Measurements from ENCODE around the gene PDZD2. TPM values are rescaled to one million over a fixed set of nuclear protein-coding genes. Genes with fewer than 3 reads are reported as not detected.
A peak's percentile ranks its signal among the peaks of the same experiment; 100 is the strongest.

The PDZD2 gene
- total and polyA plus RNA-seq, 2 experiments from 2014 or later: 8.3 to 16.9 TPM

DNA sequence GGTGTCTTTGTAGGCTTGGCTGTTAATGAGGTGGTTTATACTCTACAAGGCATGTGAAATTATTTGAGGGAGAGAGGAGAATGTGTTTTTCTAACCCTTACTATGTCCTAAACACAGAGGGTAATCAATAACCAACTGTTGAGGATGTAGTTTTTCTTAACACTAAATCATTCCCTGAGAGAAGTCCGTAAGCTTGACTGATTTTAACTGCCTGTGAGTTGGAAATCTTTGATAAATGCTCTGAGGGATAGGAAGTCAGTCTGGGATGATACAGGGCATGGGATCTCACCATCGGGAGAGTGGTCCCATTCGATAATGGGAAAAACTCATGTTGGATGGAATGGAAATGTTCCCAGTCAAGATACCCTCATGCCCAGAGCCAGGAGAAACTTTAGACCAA, 249.6 kb downstream of the PDZD2 start:
- Mint-ChIP-seq H3K27me3 (ENCODE audit: insufficient read depth, low read depth, poor library complexity) (peaks cover 14% of the 10 kb centered on the region), H3K9me3 (no peaks in the 10 kb centered on the region; the same call in 2 of the 3 replicates), H3K4me3 (no peak overlapping the region), H3K4me1 (peaks cover 33% of the 10 kb centered on the region), H3K27ac (no peak overlapping the region), H3K36me3 (ENCODE audit: low read depth) (no peaks in the 10 kb centered on the region)
- no peak overlapping the region for H3K4me2 ChIP-seq
- peaks cover 19% of the 10 kb centered on the region for H3K79me2 ChIP-seq (replicated peaks; ENCODE audit: insufficient read depth)
- no peak for DNase-seq (ENCODE audit: low spot score)
- H4K20me1 ChIP-seq (replicated peaks; ENCODE audit: insufficient read depth): no peaks in the 10 kb centered on the region
- no peaks in the 10 kb centered on the region for H3K9me2 ChIP-seq (ENCODE audit: insufficient read depth)
- H3K27ac ChIP-seq (ENCODE audit: low read depth): no peak overlapping the region; the same call in 1 of the 2 replicates
- H3K27me3 ChIP-seq (ENCODE audit: insufficient read depth): no peaks in the 10 kb centered on the region
- no peaks in the 10 kb centered on the region for H3F3A ChIP-seq (replicated peaks; ENCODE audit: low read depth)
- no peak overlapping the region for H3K4me3 ChIP-seq
- TF ChIP-seq ZNF114 (CRISPR knock-in tag; IDR thresholded peaks at IDR 0.05) (no peak), ZNF331 (CRISPR knock-in tag; IDR thresholded peaks at IDR 0.05; ENCODE audit: low read depth) (no peak)
- no peaks in the 10 kb centered on the region for H3K36me3 ChIP-seq (ENCODE audit: insufficient read depth)
- no peak for ATAC-seq
- H3K4me1 ChIP-seq (ENCODE audit: insufficient read depth): peaks cover 25% of the 10 kb centered on the region
- no peak overlapping the region for H2AFZ ChIP-seq

DNA sequence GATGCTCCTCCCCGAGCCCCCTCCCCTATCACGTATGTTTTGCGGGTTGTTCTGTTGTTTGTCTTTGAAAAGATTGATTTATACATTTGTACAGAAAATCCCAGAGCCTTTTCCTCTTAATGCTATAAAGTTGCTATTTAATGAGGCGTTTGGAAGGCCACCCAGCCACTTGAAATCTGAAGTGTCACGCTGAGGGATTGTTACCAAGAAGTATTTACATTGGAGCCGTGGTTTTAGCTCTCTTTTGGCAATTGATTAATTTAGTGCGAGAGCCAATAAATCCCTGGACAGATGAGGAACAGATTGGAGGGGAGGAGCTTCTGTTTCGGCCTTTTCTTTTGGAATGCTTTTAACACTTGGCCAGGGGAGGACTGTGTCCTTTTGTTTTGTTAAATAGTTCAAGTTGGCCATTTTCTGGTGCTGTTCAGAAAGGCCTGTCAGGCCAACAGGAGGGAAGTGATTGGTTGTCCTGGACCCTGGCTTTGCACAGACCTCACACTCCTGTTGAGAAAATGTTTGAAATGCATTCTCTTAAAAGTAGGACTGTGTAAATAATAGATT, 250.2 kb downstream of the PDZD2 start:
- H3K4me2 ChIP-seq: 0 out of 2 replicates have a peak overlapping the region, but pooled peaks have one; percentile 0
- H3F3A ChIP-seq (replicated peaks; ENCODE audit: low read depth): no peaks in the 10 kb centered on the region
- H3K4me1 Mint-ChIP-seq: peaks cover 33% of the 10 kb centered on the region
- no peaks in the 10 kb centered on the region for H3K9me2 ChIP-seq (ENCODE audit: insufficient read depth)
- H3K4me1 ChIP-seq (ENCODE audit: insufficient read depth): peaks cover 25% of the 10 kb centered on the region
- H3K9me3 Mint-ChIP-seq: no peaks in the 10 kb centered on the region; the same call in 2 of the 3 replicates
- H4K20me1 ChIP-seq (replicated peaks; ENCODE audit: insufficient read depth): no peaks in the 10 kb centered on the region
- H3K27me3 Mint-ChIP-seq (ENCODE audit: insufficient read depth, low read depth, poor library complexity): peaks cover 14% of the 10 kb centered on the region
- no peaks in the 10 kb centered on the region for H3K27me3 ChIP-seq (ENCODE audit: insufficient read depth)
- ATAC-seq: peak; percentile 88
- peak overlapping the region; percentile 74; the same call in 1 of the 2 replicates for H3K27ac ChIP-seq (ENCODE audit: low read depth)
- no peak overlapping the region for H3K4me3 Mint-ChIP-seq
- peaks cover 19% of the 10 kb centered on the region for H3K79me2 ChIP-seq (replicated peaks; ENCODE audit: insufficient read depth)
- no peaks in the 10 kb centered on the region for H3K36me3 ChIP-seq (ENCODE audit: insufficient read depth)
- DNase-seq (ENCODE audit: low spot score): peak; percentile 75
- no peaks in the 10 kb centered on the region for H3K36me3 Mint-ChIP-seq (ENCODE audit: low read depth)
- H3K4me3 ChIP-seq: no peak overlapping the region
- no peak overlapping the region for H2AFZ ChIP-seq
- H3K27ac Mint-ChIP-seq: no peak overlapping the region
- TF ChIP-seq ETS1 (IDR thresholded peaks at IDR 0.05): no peak
- no peak for TF ChIP-seq ZNF114 (CRISPR knock-in tag; IDR thresholded peaks at IDR 0.05)
- no peak for TF ChIP-seq CREB1 (CRISPR knock-in tag; IDR thresholded peaks at IDR 0.05; ENCODE audit: low read depth)
- TF ChIP-seq STAT1 (IDR thresholded peaks at IDR 0.05; ENCODE audit: unreplicated experiment): no peak
- TF ChIP-seq NANOG (IDR thresholded peaks at IDR 0.05; ENCODE audit: borderline replicate concordance): no peak
- TF ChIP-seq POLR2AphosphoS5 (IDR thresholded peaks at IDR 0.05; ENCODE audit: low read depth): no peak
- TF ChIP-seq JUNB (IDR thresholded peaks at IDR 0.05; ENCODE audit: unreplicated experiment): no peak
- no peak for TF ChIP-seq EZH2 (IDR thresholded peaks at IDR 0.05; ENCODE audit: low read depth, unreplicated experiment)
- TF ChIP-seq, protein P1, sequence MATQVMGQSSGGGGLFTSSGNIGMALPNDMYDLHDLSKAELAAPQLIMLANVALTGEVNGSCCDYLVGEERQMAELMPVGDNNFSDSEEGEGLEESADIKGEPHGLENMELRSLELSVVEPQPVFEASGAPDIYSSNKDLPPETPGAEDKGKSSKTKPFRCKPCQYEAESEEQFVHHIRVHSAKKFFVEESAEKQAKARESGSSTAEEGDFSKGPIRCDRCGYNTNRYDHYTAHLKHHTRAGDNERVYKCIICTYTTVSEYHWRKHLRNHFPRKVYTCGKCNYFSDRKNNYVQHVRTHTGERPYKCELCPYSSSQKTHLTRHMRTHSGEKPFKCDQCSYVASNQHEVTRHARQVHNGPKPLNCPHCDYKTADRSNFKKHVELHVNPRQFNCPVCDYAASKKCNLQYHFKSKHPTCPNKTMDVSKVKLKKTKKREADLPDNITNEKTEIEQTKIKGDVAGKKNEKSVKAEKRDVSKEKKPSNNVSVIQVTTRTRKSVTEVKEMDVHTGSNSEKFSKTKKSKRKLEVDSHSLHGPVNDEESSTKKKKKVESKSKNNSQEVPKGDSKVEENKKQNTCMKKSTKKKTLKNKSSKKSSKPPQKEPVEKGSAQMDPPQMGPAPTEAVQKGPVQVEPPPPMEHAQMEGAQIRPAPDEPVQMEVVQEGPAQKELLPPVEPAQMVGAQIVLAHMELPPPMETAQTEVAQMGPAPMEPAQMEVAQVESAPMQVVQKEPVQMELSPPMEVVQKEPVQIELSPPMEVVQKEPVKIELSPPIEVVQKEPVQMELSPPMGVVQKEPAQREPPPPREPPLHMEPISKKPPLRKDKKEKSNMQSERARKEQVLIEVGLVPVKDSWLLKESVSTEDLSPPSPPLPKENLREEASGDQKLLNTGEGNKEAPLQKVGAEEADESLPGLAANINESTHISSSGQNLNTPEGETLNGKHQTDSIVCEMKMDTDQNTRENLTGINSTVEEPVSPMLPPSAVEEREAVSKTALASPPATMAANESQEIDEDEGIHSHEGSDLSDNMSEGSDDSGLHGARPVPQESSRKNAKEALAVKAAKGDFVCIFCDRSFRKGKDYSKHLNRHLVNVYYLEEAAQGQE (IDR thresholded peaks at IDR 0.05; ENCODE audit: unreplicated experiment): no peak
- TF ChIP-seq EZH2phosphoT487 (IDR thresholded peaks at IDR 0.05; ENCODE audit: unreplicated experiment): no peak
- no peak for TF ChIP-seq ZNF462 (CRISPR knock-in tag; IDR thresholded peaks at IDR 0.05)

All from GM23338 (cell line).